Esophagus muscularis mucosa (tissue), 4 donors: ENCODE data around the gene NDUFA11.

Experiments
- EP300 ChIP-seq: sonication (generic); formaldehyde crosslinking; IDR thresholded peaks from one replicate; pipeline ENCODE4 v1.6.1; 2017; ENCODE audit warnings: antibody characterized with exemption
- POLR2A ChIP-seq: fragments of 450-650 bp; IDR thresholded peaks from one replicate; pipeline ENCODE4 v1.6.1; 2017; ENCODE audit warnings: antibody characterized with exemption, moderate library complexity, mild to moderate bottlenecking, low read depth
- POLR2AphosphoS5 ChIP-seq, 2 donors: sonication (generic); formaldehyde crosslinking; IDR thresholded peaks; one replicate each; pipeline ENCODE4 v1.6.1; 2017; ENCODE audit warnings: antibody characterized with exemption in 2 of 2
- TF ChIP-seq, protein P1 (sequence below), 3 experiments: fragments of 200-600 bp in 2 of 3; fragments of 450-650 bp in 1 of 3; sonication (generic) in 2 of 3; IDR thresholded peaks; one replicate each; pipeline ENCODE4 v1.5.1; 2017 to 2019; ENCODE audit warnings: antibody characterized with exemption in 3 of 3, mild to moderate bottlenecking in 2 of 3, moderate library complexity in 1 of 3

- no peak for TF ChIP-seq POLR2AphosphoS5 (IDR thresholded peaks at IDR 0.05)
- no peak for TF ChIP-seq POLR2A
- TF ChIP-seq, protein P1, sequence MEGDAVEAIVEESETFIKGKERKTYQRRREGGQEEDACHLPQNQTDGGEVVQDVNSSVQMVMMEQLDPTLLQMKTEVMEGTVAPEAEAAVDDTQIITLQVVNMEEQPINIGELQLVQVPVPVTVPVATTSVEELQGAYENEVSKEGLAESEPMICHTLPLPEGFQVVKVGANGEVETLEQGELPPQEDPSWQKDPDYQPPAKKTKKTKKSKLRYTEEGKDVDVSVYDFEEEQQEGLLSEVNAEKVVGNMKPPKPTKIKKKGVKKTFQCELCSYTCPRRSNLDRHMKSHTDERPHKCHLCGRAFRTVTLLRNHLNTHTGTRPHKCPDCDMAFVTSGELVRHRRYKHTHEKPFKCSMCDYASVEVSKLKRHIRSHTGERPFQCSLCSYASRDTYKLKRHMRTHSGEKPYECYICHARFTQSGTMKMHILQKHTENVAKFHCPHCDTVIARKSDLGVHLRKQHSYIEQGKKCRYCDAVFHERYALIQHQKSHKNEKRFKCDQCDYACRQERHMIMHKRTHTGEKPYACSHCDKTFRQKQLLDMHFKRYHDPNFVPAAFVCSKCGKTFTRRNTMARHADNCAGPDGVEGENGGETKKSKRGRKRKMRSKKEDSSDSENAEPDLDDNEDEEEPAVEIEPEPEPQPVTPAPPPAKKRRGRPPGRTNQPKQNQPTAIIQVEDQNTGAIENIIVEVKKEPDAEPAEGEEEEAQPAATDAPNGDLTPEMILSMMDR (IDR thresholded peaks at IDR 0.05), result no peak
- no peak for TF ChIP-seq EP300
Measured at GRCh38 chr19:5899728-5900526, 3.7 kb downstream of the NDUFA11 start.
